Adrenal gland (tissue), 12 donors: Measurements from ENCODE around the gene RALGAPB. TPM values are rescaled to one million over a fixed set of nuclear protein-coding genes. Genes with fewer than 3 reads are reported as not detected.

Experiments used
- DNase-seq, 7 donors: peaks; one replicate each; pipeline ENCODE4 v3.0.0-alpha.2; 2019 to 2020
- H3K27ac ChIP-seq, 5 donors: fragments of 200-600 bp; sonication (generic) in 4 of 5; 1 replicate in 3 of 5; 2 replicates in 2 of 5; pipeline versions ENCODE4 v1.5.1 to v1.8.0; 2016 to 2020; ENCODE audit warnings: mild to moderate bottlenecking in 1 of 5
- H3K27me3 ChIP-seq: fragments of 200-600 bp; 2 replicates; pipeline ENCODE4 v1.8.0; 2021
- H3K36me3 ChIP-seq, 2 donors: fragments of 200-600 bp; replicated peaks in 1 of 2; 1 replicate in 1 of 2; 2 replicates in 1 of 2; pipeline versions ENCODE4 v1.5.1 to v1.8.0; 2018 to 2022
- H3K4me1 ChIP-seq, 2 donors: fragments of 200-600 bp; replicated peaks in 1 of 2; 1 replicate in 1 of 2; 2 replicates in 1 of 2; pipeline versions ENCODE4 v1.5.1 to v1.8.0; 2018 to 2021
- H3K4me3 ChIP-seq, 4 donors: fragments of 200-600 bp; sonication (generic) in 3 of 4; one replicate each; pipeline ENCODE4 v1.5.1; 2016 to 2018
- H3K9me3 ChIP-seq, 3 donors: fragments of 200-600 bp; sonication (generic) in 1 of 3; replicated peaks in 1 of 3; 1 replicate in 2 of 3; 2 replicates in 1 of 3; pipeline versions ENCODE4 v1.5.1 to v1.8.0; 2016 to 2021
- POLR2A ChIP-seq, 2 donors: fragments of 450-650 bp; IDR thresholded peaks; one replicate each; pipeline ENCODE4 v1.6.1; 2017; ENCODE audit warnings: antibody characterized with exemption in 2 of 2, mild to moderate bottlenecking in 2 of 2, moderate library complexity in 1 of 2
- WGBS, 4 donors: extraction: QIAGEN DNeasy Blood & Tissue Kit in 2 of 4; methylation state at CpG; one replicate each; pipeline versions ENCODE4 v1.1.5 to v1.1.7; 2013 to 2017; 5-methylcytosine and 5-hydroxymethylcytosine counted together
- intact Hi-C, 2 donors: fragments of 100-400 bp; cut with DNase I; formaldehyde crosslinking; loops; one replicate each; pipeline versions ENCODE4 v1.14.1 to v1.15.0; 2022 to 2023
- polyA plus RNA-seq, 3 donors: library from polyadenylated mRNA; stranded (reverse); fragments of 200-250 nt in 2 of 3; fragments of 350-450 nt in 1 of 3; fragmentation: Illumina TruSeq in 1 of 3; extraction: RNeasy Lipid Tissue Mini Kit (QIAGEN cat#74804) in 1 of 3; gene quantifications; one replicate each; pipeline ENCODE4 v1.2.3, GENCODE V29; 2013 to 2014
- total RNA-seq, 9 donors: library from RNA; depleted of rRNA in 4 of 9; stranded (reverse); fragments of >200 nt in 4 of 9; fragments of 120-200 nt in 1 of 9; fragmentation: NEBNext Ultra II Directional in 1 of 9; extraction: Animal tissue kit (Norgen Biotek cat#: 25700) in 1 of 9; gene quantifications; one replicate each; pipeline versions ENCODE4 v1.1.0 to v1.2.4, GENCODE V29; 2013 to 2023
- TF ChIP-seq, protein P1 (sequence below), 6 experiments: fragments of 450-650 bp in 4 of 6; fragments of 200-600 bp in 2 of 6; sonication (generic) in 1 of 6; IDR thresholded peaks; 1 replicate in 5 of 6; 2 replicates in 1 of 6; pipeline versions ENCODE4 v1.5.1 to v1.8.0; 2016 to 2021; ENCODE audit warnings: antibody characterized with exemption in 6 of 6, mild to moderate bottlenecking in 2 of 6, moderate library complexity in 1 of 6
- donor health status: healthy with polysubstance abuse.
- donor health status: Bipolar disorder and iron deficiency.
- donor health status: DM: yes; HTN: yes; CAD: no.
- donor health status: DM: no; HTN: no; CAD: no.
- donor health status: DM: no; HTN: no; CAD: no.
- donor health status: DM: yes; HTN: yes; CAD: no.

RALGAPB gene
- total and polyA plus RNA-seq, 12 donors, result 11.7 to 44.7 (median 31.7) TPM

DNA sequence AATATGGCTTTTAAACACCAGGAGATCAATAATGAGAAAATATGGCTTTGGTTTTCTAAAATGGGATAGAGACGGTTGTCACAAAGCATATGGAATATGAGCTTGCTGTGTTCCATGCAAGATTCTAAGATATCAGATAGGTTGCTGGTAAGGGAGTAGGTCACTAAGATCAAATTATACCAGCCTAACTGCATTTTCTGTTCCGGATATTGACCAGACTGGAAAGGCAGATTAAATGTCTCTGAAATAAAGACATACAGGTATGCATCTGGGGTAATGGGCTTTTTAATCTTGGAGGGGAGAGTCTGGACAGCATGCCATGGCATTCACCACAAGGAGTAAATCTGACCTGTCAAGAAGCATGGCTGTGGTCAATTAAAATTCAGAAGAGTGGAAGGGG is 73.1 kb downstream of the RALGAPB start:
- no peaks in the 10 kb centered on the region for H3K4me1 ChIP-seq
- no peak overlapping the region for H3K27ac ChIP-seq
- intact Hi-C loops, result no loop called here
- H3K9me3 ChIP-seq, result no peaks in the 10 kb centered on the region
- 89 to 96% (median 94%) methylated on average over 2 of the region's 2 CpGs for WGBS, 4 donors
- no peak for DNase-seq
- TF ChIP-seq POLR2A (IDR thresholded peaks at IDR 0.05), result no peak
- TF ChIP-seq, protein P1, sequence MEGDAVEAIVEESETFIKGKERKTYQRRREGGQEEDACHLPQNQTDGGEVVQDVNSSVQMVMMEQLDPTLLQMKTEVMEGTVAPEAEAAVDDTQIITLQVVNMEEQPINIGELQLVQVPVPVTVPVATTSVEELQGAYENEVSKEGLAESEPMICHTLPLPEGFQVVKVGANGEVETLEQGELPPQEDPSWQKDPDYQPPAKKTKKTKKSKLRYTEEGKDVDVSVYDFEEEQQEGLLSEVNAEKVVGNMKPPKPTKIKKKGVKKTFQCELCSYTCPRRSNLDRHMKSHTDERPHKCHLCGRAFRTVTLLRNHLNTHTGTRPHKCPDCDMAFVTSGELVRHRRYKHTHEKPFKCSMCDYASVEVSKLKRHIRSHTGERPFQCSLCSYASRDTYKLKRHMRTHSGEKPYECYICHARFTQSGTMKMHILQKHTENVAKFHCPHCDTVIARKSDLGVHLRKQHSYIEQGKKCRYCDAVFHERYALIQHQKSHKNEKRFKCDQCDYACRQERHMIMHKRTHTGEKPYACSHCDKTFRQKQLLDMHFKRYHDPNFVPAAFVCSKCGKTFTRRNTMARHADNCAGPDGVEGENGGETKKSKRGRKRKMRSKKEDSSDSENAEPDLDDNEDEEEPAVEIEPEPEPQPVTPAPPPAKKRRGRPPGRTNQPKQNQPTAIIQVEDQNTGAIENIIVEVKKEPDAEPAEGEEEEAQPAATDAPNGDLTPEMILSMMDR (IDR thresholded peaks at IDR 0.05), result no peak
- no peaks in the 10 kb centered on the region for H3K27me3 ChIP-seq
- no peak overlapping the region for H3K4me3 ChIP-seq
- H3K36me3 ChIP-seq, result peaks cover 0 to 69% of the 10 kb centered on the region in 2 donors

DNA sequence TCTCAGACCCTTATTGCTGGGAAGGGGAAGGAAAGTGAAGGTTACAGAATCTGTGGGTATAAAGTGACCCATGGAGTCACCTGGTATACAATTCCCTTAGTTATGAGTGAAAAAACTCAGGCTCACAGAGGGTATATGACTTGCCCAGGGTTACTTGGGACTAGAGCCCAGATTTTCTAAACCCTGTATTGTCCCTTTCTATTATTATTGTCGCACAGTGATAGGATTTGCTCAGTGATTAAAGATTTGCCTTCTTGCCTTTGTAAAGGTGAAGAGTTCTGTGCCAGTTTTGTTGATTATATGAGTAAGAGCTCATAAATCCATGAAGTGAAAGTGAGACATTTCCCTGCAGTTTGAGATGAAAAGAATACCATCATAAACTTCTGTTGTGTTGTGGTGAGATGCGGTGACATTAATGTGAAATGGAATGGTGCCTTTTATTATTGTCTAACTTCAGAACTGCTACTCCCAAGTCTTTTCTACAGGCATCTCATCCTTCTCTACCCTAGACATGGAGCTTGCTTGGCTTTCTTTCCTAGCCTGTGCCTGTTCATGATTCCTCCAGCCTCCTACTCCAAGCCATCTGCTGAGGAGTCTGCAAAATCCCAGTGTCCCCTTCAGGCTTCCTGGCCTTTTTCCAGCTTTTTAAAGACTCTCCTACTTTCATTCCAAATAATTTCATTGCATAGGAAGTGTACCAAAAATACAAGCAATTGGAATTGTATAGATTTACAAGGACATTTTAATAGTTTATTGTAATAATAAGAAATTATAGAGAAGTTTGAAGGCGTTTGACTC is 74.8 kb downstream of the RALGAPB start:
- Histone ChIP-seq H3K27ac (no peak overlapping the region), H3K4me1 (no peaks in the 10 kb centered on the region), H3K27me3 (no peaks in the 10 kb centered on the region), H3K36me3 (peaks cover 0 to 68% of the 10 kb centered on the region in 2 donors), H3K9me3 (no peaks in the 10 kb centered on the region), H3K4me3 (no peak overlapping the region)
- no peak for TF ChIP-seq POLR2A (IDR thresholded peaks at IDR 0.05)
- TF ChIP-seq, protein P1 (IDR thresholded peaks at IDR 0.05), result no peak
- intact Hi-C loops, result no loop called here
- 92 to 98% (median 95%) methylated on average over 3 of the region's 3 CpGs for WGBS, 4 donors
- no peak for DNase-seq

DNA sequence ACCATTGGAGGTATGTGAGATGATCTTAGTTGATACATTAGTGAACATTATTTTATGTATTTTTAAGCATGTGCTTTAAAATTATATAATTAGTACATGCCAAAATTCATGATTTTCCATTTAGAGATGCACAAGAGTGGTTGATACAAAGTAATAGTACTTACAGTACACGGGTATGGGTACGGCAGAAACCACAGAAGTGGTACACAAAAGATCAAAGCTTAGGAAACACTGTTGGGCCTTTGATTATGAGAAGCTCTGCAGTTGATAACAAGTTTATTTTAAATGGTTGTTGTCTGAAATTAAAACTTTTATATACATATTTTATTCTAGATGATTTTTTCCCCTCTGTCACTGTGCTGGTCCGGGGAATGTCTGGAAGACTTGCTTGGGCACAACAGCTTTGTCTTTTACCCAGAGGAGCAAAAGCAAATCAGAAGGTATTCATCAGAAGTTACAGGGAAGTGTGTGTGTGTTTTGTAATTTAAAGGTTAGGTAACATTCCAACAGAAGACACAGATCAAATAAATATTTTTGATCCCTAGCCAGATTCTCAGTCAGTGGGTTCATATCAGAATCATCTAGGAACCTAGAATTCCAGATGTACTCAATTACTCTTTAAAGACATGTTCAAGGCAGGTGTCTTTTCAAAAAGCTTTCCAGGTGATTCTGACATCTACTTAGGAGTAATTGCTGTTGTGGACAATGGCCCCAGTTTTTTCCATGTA is 75.9 kb downstream of the RALGAPB start:
- no peaks in the 10 kb centered on the region for H3K27me3 ChIP-seq
- peaks cover 0 to 72% of the 10 kb centered on the region in 2 donors for H3K36me3 ChIP-seq
- TF ChIP-seq, protein P1 (IDR thresholded peaks at IDR 0.05), result no peak
- no peak for TF ChIP-seq POLR2A (IDR thresholded peaks at IDR 0.05)
- WGBS, 4 donors, result 95 to 99% (median 96%) methylated on average over 3 of the region's 3 CpGs
- DNase-seq, result no peak
- no peak overlapping the region for H3K4me3 ChIP-seq
- intact Hi-C loops, result no loop called here
- H3K4me1 ChIP-seq, result no peaks in the 10 kb centered on the region
- no peak overlapping the region for H3K27ac ChIP-seq
- no peaks in the 10 kb centered on the region for H3K9me3 ChIP-seq

DNA sequence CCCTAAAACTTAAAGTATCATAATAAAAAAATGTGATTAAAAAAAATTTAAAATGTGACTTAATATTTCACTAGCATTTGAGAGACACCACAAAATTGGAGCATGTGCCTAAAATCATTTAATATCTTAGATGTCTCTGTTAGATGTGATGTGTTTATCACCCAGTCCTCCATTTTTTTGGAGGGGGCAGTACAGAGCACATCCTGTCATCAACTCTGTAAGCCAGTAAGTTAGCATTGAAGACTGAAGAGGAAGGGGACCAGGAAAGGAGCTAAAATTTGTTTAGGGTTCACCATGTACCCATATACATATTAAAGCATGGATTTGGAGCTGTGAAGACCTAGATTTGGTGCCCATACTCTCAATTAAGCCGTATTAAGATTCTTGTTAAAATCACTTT is 77.6 kb downstream of the RALGAPB start:
- H3K27ac ChIP-seq, result no peak overlapping the region
- 100% methylated on average over 1 of the region's 1 CpG for WGBS, 4 donors
- H3K4me3 ChIP-seq, result no peak overlapping the region
- H3K4me1 ChIP-seq, result no peaks in the 10 kb centered on the region
- TF ChIP-seq, protein P1 (IDR thresholded peaks at IDR 0.05), result no peak
- TF ChIP-seq POLR2A (IDR thresholded peaks at IDR 0.05), result no peak
- H3K36me3 ChIP-seq, result peaks cover 0 to 89% of the 10 kb centered on the region in 2 donors
- no peak for DNase-seq
- intact Hi-C loops, result no loop called here
- H3K9me3 ChIP-seq, result no peaks in the 10 kb centered on the region
- no peaks in the 10 kb centered on the region for H3K27me3 ChIP-seq
